AG04450 (cell line): ENCODE data around the gene NR5A2. TPM values are rescaled to one million over a fixed set of nuclear protein-coding genes. Genes with fewer than 3 reads are reported as not detected.
"Not testable (repeated sequence)": the region's sequence is repeated elsewhere in the genome, so short reads cannot be mapped to it uniquely, and the experiment has no call there.

Experiments used
- CTCF ChIA-PET: fragments of 300-600, 350-600 bp; formaldehyde crosslinking; extraction: SDS; loops from one replicate; lab custom pipeline; 2022; ENCODE audit warnings: antibody characterized with exemption, inconsistent platforms; lab: Charles Lee
- POLR2A ChIA-PET: fragments of 350-600 bp; formaldehyde crosslinking; extraction: SDS; loops from one replicate; lab custom pipeline; 2021; ENCODE audit warnings: antibody characterized with exemption, inconsistent platforms; lab: Yijun Ruan, JAX
- DNase-seq: peaks from one replicate; pipeline ENCODE4 v3.0.0-alpha.2; 2011; ENCODE audit warnings: low read depth, low spot score
- H3K27ac ChIP-seq: one replicate; pipeline ENCODE4 v1.5.1; 2012; ENCODE audit warnings: low read depth, low read length, control low read depth
- H3K27me3 ChIP-seq: one replicate; pipeline ENCODE4 v1.6.0; 2012; ENCODE audit warnings: low read length; ENCODE audit not compliant: control insufficient read depth, insufficient read depth
- H3K4me3 ChIP-seq: 2 replicates; pipeline ENCODE4 v1.5.1; 2011; ENCODE audit warnings: mild to moderate bottlenecking, low read depth, low read length, control low read depth
- H3K9me3 ChIP-seq: 2 replicates; pipeline ENCODE4 v1.5.1; 2012; ENCODE audit warnings: low read length; ENCODE audit not compliant: control insufficient read depth, insufficient read depth
- polyA plus RNA-seq: library from polyadenylated mRNA; depleted of rRNA; stranded (reverse); fragments of >200 nt; gene quantifications from 2 replicates; pipeline ENCODE4 v1.2.3, GENCODE V29; 2011
- TF ChIP-seq, protein P1 (sequence below): IDR thresholded peaks from 2 replicates; pipeline ENCODE4 v1.5.1; 2011; ENCODE audit warnings: low read depth, low read length, control low read depth, inconsistent platforms

The NR5A2 gene
- polyA plus RNA-seq, 1 experiment = 0.02 TPM

DNA sequence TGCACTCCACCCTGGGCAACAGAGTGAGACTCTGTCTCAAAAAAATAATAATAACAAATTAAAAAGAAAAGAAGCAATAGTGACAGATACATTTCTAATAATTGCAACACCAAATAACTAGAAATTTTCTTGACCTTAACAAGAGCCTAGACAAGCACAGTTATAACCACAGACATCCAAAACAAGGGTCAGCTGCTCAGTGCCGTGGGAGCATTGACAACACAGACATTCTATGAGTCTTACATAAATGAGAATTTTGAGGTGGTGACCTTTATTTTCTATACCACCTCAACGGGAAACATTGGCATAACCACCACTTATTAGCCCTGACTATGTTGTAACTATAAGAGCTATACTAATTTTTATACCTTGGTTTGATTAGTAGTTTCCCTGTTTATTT is 156.1 kb downstream of the NR5A2 start:
- Histone ChIP-seq H3K4me3 (no peak overlapping the region), H3K27me3 (no peaks in the 10 kb centered on the region), H3K9me3 (no peaks in the 10 kb centered on the region; the same call in 1 of the 2 replicates), H3K27ac (no peak overlapping the region)
- CTCF ChIA-PET = no interaction called here
- POLR2A ChIA-PET = no interaction called here
- TF ChIP-seq, protein P1, sequence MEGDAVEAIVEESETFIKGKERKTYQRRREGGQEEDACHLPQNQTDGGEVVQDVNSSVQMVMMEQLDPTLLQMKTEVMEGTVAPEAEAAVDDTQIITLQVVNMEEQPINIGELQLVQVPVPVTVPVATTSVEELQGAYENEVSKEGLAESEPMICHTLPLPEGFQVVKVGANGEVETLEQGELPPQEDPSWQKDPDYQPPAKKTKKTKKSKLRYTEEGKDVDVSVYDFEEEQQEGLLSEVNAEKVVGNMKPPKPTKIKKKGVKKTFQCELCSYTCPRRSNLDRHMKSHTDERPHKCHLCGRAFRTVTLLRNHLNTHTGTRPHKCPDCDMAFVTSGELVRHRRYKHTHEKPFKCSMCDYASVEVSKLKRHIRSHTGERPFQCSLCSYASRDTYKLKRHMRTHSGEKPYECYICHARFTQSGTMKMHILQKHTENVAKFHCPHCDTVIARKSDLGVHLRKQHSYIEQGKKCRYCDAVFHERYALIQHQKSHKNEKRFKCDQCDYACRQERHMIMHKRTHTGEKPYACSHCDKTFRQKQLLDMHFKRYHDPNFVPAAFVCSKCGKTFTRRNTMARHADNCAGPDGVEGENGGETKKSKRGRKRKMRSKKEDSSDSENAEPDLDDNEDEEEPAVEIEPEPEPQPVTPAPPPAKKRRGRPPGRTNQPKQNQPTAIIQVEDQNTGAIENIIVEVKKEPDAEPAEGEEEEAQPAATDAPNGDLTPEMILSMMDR = no peak
- DNase-seq = no peak

DNA sequence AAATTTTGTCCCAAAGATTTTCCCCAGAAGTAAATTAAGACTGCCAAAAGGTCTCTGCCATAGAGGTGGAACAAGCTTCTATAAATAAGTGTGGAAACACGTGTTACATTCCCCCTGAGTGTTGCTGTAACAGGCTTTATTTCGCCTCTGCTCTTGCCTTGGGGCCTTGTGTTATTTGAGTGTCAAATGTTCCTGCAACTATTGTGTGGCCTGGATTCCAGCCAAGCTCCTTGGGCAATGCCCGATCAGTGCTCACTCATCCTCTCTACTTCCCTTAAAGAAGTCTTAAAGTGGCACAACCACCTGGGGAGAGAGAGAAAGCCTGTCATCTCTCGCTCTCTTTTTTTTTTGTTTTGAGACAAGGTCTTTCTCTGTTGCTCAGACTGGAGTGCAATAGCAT is 156.7 kb downstream of the NR5A2 start:
- TF ChIP-seq, protein P1 = no peak
- CTCF ChIA-PET = interaction anchor here (0.9 kb wide), 1 partner anchor 45 kb away, joined by 3 read pairs; no protein-coding TSS in a partner anchor
- DNase-seq = no peak
- Histone ChIP-seq H3K4me3 (no peak overlapping the region), H3K27me3 (no peaks in the 10 kb centered on the region), H3K27ac (no peak overlapping the region), H3K9me3 (no peaks in the 10 kb centered on the region; the same call in 1 of the 2 replicates)
- POLR2A ChIA-PET = no interaction called here

DNA sequence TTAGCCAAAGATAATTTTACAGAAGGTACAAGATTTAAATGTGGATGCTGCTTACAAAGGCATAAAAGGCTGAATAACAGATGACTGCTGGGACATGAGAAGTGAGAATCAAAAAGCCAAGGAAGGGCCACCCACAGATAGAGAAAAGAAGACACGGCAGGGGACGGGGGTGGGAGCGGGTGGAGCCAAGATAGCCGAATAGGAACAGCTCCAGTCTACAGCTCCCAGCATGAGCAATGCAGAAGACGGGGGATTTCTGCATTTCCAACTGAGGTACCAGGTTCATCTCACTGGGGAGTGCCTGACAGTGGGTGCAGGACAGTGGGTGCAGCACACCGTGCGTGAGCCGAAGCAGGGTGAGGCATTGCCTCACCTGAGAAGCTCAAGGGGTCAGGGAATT is 157.7 kb downstream of the NR5A2 start:
- DNase-seq, H3K4me3 ChIP-seq, H3K27me3 ChIP-seq, CTCF ChIA-PET, POLR2A ChIA-PET, H3K27ac ChIP-seq, H3K9me3 ChIP-seq: not testable (repeated sequence)

DNA sequence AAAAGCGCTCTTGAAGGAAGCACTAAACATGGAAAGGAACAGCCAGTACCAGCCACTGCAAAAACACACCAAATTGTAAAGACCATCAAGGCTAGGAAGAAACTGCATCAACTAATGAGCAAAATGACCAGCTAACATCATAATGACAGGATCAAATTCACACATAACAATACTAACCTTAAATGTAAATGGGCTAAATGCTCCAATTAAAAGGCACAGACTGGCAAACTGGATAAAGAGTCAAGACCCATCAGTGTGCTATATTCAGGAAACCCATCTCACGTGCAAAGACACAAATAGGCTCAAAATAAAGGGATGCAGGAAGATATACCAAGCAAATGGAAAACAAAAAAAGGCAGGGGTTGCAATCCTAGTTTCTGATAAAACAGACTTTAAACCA is 159.8 kb downstream of the NR5A2 start:
- H3K27me3 ChIP-seq, POLR2A ChIA-PET, H3K4me3 ChIP-seq, H3K9me3 ChIP-seq, H3K27ac ChIP-seq, DNase-seq: not testable (repeated sequence)
- CTCF ChIA-PET = interaction anchor here (0.6 kb wide), 1 partner anchor 56 kb away, joined by 3 read pairs; no protein-coding TSS in a partner anchor

DNA sequence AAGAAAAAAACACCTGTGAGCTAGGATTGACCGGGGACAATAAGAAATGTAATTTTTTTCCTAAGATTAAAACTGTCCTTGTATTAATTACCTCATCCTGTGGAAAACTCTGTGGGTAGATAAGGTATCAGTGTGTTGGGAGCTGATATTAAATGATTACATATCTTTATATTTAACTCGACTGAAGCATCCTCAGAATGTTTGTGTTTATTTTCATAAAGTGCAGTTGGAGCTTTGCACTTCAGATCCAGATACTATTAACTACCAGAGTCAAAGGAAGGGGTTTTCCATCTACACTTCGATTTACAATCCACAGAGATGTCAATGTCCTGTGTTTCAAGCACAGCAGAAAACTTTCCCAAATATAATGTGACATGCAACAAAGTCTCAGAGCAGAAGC is 164.5 kb downstream of the NR5A2 start:
- H3K27me3 ChIP-seq = no peaks in the 10 kb centered on the region
- H3K9me3 ChIP-seq = no peaks in the 10 kb centered on the region
- TF ChIP-seq, protein P1 = no peak
- DNase-seq = no peak
- H3K4me3 ChIP-seq = no peak overlapping the region
- ChIA-PET POLR2A (interaction anchor here (0.6 kb wide), 1 partner anchor 25 kb away, joined by 3 read pairs; no protein-coding TSS in a partner anchor), CTCF (no interaction called here)
- H3K27ac ChIP-seq = no peak overlapping the region

DNA sequence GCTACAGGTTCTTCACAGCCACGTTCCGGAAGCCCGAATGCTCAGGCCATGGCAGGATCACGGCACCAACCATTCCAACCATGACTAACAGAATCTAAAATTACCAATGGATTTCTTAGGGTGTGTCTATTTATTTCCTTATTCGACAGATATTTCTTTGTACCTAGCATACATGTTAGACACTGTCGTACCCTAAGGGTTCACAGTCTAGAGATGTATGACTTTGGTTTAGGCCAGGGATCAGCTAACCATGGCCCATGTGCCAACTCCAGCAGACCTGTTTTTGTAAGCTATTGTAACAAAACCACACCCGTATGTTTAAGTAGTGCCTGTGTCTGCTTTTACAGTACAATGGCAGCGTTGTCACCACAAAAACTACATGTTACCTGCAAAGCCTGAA is 167.0 kb downstream of the NR5A2 start:
- Histone ChIP-seq H3K4me3 (no peak overlapping the region), H3K27ac (no peak overlapping the region), H3K27me3 (no peaks in the 10 kb centered on the region), H3K9me3 (no peaks in the 10 kb centered on the region)
- POLR2A ChIA-PET = no interaction called here
- CTCF ChIA-PET = no interaction called here
- TF ChIP-seq, protein P1 = no peak
- DNase-seq = no peak
